Sciatic nerve (tissue), 2 donors: Measurements from ENCODE around the gene PTH1R. TPM values are rescaled to one million over a fixed set of nuclear protein-coding genes. Genes with fewer than 3 reads are reported as not detected.
A peak's percentile ranks its signal among the peaks of the same experiment; 100 is the strongest.

Source experiments
- ATAC-seq: fragments of 200-7000 bp; cut with Tn5 transposase; one replicate; pipeline ENCODE4 v1.9.1; 2020; ENCODE audit warnings: mild to moderate bottlenecking, moderate library complexity
- DNase-seq: peaks from one replicate; pipeline ENCODE4 v3.0.0-alpha.2; 2020; ENCODE audit warnings: low spot score
- intact Hi-C: fragments of 100-400 bp; cut with DNase I; formaldehyde crosslinking; loops from one replicate; pipeline ENCODE4 v1.14.2; 2022
- total RNA-seq: library from RNA; stranded (reverse); fragmentation: NEBNext Ultra II Directional; extraction: Animal tissue kit (Norgen Biotek cat#: 25700); gene quantifications from one replicate; pipeline ENCODE4 v1.2.1, GENCODE V29; 2021
- donor health status: DM: no; HTN: no; CAD: no.
- donor health status: DM: no; HTN: no; CAD: no.

The PTH1R gene
- total RNA-seq, 1 donor from 2014 or later, result 6.6 TPM

DNA sequence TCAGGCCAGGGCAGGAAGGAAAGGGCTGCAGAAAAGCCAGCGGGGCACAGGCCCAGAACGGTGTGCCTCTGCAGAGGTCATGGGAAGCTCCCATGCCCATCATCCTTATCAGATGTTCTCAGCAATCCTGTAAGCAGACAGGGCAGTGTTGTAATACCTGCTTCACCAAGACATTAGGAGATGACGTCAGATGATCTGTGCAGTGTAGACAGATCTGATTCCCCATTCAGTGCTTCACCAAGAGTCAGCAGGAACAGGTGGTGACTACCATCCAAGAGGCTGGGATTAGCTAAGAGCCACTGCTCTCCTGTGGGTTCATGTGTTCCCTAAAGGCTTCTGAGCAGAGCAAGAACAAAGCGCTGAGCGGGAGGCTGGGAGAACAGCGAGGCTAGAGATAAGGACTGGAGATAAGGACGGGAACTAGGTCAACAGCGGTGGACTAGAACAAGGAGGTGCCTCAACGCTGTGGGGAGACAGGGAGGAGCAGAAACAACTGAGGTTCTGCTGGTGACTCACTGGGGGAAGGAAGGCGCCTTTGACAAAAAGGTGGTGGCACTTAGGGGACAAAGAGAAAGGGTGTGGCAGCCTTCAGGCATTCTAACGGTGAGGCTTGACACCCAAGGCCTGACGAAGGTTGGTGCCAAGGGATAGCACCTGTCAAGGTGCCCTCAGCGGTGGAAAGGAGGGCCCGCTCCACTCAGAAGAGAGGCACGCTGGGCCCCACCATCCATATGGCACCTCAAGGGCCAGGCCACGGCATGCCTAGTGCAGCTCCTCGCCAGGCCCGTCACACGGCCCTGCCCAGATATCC, 70.7 kb downstream of the PTH1R start:
- no peak for DNase-seq
- intact Hi-C loops, result no loop called here
- no peak for ATAC-seq

DNA sequence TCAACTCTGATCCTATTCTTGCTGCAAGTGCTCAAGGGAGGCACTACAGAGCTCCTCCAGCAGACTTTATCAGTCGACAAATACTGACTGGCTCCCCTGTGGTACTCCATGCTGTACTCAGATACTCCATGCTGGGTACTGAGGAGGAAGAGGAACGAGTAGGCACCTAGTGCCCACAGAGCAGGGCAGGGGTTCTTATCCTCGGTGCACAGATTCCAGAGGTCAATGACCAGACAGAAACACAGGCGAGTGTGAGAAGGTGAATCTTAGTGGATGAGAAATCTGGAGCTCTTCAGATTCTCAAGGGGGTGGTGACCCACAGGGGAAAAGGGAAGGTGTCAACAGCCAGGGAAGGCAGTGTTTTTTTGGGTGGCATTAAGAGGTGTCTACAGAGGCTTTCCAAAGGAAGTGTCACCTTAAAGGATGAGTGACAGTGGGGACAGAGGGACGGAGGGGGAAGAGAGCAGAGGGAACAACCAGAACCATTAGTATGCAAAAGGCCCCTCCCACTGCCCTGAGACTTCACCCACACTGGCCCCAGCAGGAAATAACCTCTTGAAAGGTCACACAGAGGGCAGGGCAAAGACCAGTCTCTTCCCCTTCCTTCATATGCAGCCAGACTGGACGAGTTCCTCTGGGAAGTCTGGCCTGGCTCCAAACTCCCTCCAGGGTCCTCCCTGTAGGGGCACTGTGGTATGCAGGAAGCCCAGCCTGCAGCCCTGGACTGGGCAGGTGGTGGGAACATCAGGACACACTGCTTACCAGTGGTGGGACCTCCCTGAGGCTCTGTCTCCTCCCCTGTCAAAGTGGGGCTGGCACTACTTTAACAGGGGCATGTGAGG, 71.5 kb downstream of the PTH1R start:
- intact Hi-C loops, result no loop called here
- ATAC-seq (peak; percentile 44), DNase-seq (no peak)

DNA sequence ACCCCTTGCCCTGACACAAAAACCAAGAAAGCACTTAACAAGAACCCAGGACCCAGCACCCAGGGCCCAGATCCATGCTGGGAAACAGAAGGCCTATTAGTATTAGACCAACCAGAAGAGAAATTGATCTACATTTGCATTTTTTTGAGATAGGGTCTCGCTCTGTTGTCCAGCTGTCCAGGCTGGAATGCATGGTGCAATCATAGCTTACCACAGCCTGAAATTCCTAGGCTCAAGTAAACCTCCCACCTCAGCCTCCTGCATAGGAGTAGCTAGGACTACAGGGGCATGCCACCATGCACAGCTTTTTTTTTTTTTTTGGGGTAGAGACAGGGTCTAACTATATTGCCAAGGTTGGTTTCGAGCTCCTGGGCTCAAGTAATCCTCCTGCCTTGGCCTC, 72.7 kb downstream of the PTH1R start:
- ATAC-seq, result no peak

DNA sequence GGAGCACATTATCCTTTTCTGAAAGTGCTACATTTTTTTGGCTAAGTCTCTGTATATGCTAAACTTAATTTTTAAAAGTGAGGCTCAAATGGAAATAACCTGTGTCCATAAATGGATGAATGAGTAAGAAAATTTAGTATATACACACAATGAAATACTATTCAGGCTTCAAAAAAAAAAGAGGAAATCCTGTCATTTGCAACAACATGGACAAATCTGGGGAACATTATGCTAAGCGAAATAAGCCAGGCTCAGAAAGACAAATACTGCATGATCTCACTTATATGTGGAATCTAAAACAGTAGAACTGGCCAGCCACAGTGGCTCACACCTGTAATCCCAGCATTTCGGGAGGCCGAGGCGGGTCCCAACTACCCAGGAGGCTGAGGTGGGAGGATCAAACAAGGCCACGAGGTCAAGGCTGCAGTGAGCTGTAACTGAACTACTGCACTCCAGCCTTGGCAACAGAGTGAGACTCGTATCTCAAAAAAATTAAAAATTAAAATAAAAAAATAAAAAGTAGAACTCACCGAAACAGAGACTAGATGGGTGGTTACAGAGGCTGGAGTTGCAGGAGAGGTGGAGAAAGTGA, 73.2 kb downstream of the PTH1R start:
- intact Hi-C loops, result no loop called here
- DNase-seq, result no peak
- no peak for ATAC-seq

More for the DNA sequence above, 72.7 kb downstream of the PTH1R start:
- intact Hi-C loops, result no loop called here
- DNase-seq, result no peak

DNA sequence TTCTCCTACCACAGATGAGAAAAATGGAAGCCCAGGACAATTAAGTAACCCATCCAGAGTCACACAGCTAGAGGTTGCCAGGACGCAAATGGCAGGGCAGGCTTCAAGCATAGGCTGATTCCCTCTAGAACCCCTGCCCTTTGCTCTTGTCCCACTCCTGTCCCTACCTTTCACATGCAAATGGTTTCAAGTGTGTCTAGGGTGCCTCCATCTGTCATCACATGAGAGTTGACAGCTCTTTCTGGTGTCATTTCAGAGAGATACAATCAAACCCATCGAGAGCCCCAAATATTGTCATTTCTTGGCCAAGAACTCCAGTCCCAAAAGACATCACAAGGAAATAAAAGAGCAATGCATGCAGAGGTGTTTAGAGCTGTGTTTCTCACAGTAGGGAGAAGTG, 75.3 kb downstream of the PTH1R start:
- intact Hi-C loops, result no loop called here
- DNase-seq (no peak), ATAC-seq (no peak)

Other genes starting within 250 kb of the PTH1R start
- 18.5 TPM for gene ALS2CL, start 184.0 kb upstream of the PTH1R start, total RNA-seq
- 0.76 TPM for gene TMIE, start 176.3 kb upstream of the PTH1R start, total RNA-seq
- gene PRSS50, start 159.9 kb upstream of the PTH1R start, total RNA-seq, result 0.13 TPM
- 3.3 TPM for gene MYL3, start 14.3 kb upstream of the PTH1R start, total RNA-seq
- 40.9 TPM for gene CCDC12, start 99.0 kb downstream of the PTH1R start, total RNA-seq
- gene NBEAL2, start 101.9 kb downstream of the PTH1R start, total RNA-seq, result 44.0 TPM